ENCODE measurements around the gene ATP8B4. TPM values are rescaled to one million over a fixed set of nuclear protein-coding genes. Genes with fewer than 3 reads are reported as not detected.

Gene ATP8B4
- total and polyA plus RNA-seq, 4 donors: 1.9 to 19.7 (median 12.4) TPM

DNA sequence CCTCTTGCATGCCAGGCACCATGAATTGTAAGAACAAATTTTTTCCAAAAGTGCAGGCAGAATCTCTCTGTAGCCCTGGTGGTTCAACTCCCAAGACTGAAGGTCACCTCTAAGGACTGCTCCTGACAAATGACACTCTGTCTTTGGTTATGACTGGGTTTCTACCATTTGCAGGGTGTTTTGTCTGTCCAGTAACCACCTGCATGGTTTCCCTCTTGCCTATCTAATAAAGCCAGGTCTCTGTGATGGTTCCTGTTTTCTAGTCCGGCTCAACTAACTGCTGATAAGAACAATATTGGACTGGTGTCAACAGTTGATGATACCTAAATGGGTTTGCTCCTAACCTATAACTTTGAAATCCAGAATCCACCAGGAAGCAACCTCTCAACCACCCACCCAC lies 43.7 kb downstream of the ATP8B4 start:
- WGBS: 81% methylated on average over 1 of the region's 1 CpG
- no peaks in the 10 kb centered on the region for H3K4me1 ChIP-seq (ENCODE audit: control insufficient read depth in 4 of 4, insufficient read depth in 4 of 4, low read length in 3 of 4)

DNA sequence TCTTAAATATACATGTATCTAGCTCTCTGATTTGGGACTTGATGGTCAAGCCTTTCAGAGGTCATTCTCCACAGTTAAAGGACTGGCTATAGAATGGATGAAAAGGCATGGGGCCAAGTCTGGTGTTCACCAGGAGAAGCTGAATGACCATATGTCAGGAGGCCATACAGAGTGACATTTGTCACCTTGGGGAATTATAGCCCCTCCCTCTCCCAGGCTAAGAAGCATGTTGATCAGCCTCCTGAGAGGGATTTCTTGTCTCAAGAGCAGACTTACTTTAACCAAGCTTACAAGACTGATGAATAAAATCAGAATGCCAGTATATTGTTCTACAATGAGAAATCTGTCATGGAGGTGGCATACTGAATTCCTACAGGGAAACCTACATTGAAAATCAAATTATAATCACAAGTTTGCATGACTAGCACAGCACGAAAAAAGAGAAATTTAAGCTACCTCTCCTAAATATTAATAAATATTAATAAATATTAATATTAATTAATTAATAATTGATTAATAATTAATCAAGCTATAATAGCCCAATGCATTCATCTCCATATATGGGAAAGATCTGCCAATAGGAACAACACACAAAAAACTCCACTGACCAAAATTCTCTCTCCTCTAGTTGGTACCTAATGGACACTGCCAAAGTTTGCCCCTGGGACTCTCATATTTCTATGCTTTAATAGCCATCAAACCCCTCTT lies 47.3 kb downstream of the ATP8B4 start:
- Histone ChIP-seq H3K27me3 (ENCODE audit: control insufficient read depth in 4 of 4, insufficient read depth in 4 of 4, low read length in 3 of 4) (no peaks in the 10 kb centered on the region), H3K4me3 (ENCODE audit: low read depth in 1 of 3, low read length in 3 of 3) (no peak overlapping the region), H3K36me3 (ENCODE audit: control insufficient read depth in 4 of 4, insufficient read depth in 3 of 4, low read depth in 1 of 4, low read length in 3 of 4) (no peaks in the 10 kb centered on the region), H3K4me1 (ENCODE audit: control insufficient read depth in 4 of 4, insufficient read depth in 4 of 4, low read length in 3 of 4) (no peaks in the 10 kb centered on the region), H3K9ac (ENCODE audit: low read depth in 1 of 2, low read length in 2 of 2) (no peak overlapping the region), H3K9me3 (ENCODE audit: control insufficient read depth in 4 of 4, low read length in 3 of 4) (no peaks in the 10 kb centered on the region), H3K27ac (ENCODE audit: low read depth in 1 of 2, low read length in 2 of 2) (no peak overlapping the region)
- TF ChIP-seq, protein P1, sequence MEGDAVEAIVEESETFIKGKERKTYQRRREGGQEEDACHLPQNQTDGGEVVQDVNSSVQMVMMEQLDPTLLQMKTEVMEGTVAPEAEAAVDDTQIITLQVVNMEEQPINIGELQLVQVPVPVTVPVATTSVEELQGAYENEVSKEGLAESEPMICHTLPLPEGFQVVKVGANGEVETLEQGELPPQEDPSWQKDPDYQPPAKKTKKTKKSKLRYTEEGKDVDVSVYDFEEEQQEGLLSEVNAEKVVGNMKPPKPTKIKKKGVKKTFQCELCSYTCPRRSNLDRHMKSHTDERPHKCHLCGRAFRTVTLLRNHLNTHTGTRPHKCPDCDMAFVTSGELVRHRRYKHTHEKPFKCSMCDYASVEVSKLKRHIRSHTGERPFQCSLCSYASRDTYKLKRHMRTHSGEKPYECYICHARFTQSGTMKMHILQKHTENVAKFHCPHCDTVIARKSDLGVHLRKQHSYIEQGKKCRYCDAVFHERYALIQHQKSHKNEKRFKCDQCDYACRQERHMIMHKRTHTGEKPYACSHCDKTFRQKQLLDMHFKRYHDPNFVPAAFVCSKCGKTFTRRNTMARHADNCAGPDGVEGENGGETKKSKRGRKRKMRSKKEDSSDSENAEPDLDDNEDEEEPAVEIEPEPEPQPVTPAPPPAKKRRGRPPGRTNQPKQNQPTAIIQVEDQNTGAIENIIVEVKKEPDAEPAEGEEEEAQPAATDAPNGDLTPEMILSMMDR (IDR thresholded peaks at IDR 0.05; ENCODE audit: low read depth, low read length, missing input control): no peak
- no peak for TF ChIP-seq SP1 (IDR thresholded peaks at IDR 0.05)
- TF ChIP-seq HNF4A (conservative IDR thresholded peaks at IDR 0.05): no peak
- TF ChIP-seq EGR1 (IDR thresholded peaks at IDR 0.05; ENCODE audit: low read depth in 2 of 2): no peak
- no peak for TF ChIP-seq FOXA2 (IDR thresholded peaks at IDR 0.05)
- no peak for TF ChIP-seq FOXA1 (IDR thresholded peaks at IDR 0.05)
- DNase-seq (ENCODE audit: low spot score): no peak
- WGBS: 93% methylated on average over 1 of the region's 1 CpG

More for the DNA sequence above, 43.7 kb downstream of the ATP8B4 start:
- no peak for TF ChIP-seq EGR1 (IDR thresholded peaks at IDR 0.05; ENCODE audit: low read depth in 2 of 2)
- no peak for TF ChIP-seq GABPA (IDR thresholded peaks at IDR 0.05 in 1 of 2, conservative IDR thresholded peaks at IDR 0.05 in 1 of 2)
- TF ChIP-seq, protein P2, sequence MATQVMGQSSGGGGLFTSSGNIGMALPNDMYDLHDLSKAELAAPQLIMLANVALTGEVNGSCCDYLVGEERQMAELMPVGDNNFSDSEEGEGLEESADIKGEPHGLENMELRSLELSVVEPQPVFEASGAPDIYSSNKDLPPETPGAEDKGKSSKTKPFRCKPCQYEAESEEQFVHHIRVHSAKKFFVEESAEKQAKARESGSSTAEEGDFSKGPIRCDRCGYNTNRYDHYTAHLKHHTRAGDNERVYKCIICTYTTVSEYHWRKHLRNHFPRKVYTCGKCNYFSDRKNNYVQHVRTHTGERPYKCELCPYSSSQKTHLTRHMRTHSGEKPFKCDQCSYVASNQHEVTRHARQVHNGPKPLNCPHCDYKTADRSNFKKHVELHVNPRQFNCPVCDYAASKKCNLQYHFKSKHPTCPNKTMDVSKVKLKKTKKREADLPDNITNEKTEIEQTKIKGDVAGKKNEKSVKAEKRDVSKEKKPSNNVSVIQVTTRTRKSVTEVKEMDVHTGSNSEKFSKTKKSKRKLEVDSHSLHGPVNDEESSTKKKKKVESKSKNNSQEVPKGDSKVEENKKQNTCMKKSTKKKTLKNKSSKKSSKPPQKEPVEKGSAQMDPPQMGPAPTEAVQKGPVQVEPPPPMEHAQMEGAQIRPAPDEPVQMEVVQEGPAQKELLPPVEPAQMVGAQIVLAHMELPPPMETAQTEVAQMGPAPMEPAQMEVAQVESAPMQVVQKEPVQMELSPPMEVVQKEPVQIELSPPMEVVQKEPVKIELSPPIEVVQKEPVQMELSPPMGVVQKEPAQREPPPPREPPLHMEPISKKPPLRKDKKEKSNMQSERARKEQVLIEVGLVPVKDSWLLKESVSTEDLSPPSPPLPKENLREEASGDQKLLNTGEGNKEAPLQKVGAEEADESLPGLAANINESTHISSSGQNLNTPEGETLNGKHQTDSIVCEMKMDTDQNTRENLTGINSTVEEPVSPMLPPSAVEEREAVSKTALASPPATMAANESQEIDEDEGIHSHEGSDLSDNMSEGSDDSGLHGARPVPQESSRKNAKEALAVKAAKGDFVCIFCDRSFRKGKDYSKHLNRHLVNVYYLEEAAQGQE (IDR thresholded peaks at IDR 0.05): no peak
- no peak for TF ChIP-seq JUND (IDR thresholded peaks at IDR 0.05)
- TF ChIP-seq, protein P1 (IDR thresholded peaks at IDR 0.05; ENCODE audit: low read depth, low read length, missing input control): no peak
- TF ChIP-seq RXRA (IDR thresholded peaks at IDR 0.05): no peak
- TF ChIP-seq, protein P3, sequence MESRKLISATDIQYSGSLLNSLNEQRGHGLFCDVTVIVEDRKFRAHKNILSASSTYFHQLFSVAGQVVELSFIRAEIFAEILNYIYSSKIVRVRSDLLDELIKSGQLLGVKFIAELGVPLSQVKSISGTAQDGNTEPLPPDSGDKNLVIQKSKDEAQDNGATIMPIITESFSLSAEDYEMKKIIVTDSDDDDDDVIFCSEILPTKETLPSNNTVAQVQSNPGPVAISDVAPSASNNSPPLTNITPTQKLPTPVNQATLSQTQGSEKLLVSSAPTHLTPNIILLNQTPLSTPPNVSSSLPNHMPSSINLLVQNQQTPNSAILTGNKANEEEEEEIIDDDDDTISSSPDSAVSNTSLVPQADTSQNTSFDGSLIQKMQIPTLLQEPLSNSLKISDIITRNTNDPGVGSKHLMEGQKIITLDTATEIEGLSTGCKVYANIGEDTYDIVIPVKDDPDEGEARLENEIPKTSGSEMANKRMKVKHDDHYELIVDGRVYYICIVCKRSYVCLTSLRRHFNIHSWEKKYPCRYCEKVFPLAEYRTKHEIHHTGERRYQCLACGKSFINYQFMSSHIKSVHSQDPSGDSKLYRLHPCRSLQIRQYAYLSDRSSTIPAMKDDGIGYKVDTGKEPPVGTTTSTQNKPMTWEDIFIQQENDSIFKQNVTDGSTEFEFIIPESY (IDR thresholded peaks at IDR 0.05): no peak
- TF ChIP-seq, protein P4, sequence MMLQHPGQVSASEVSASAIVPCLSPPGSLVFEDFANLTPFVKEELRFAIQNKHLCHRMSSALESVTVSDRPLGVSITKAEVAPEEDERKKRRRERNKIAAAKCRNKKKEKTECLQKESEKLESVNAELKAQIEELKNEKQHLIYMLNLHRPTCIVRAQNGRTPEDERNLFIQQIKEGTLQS (IDR thresholded peaks at IDR 0.05): no peak
- no peak for TF ChIP-seq FOXA1 (IDR thresholded peaks at IDR 0.05)
- H3K27ac ChIP-seq (ENCODE audit: low read depth in 1 of 2, low read length in 2 of 2): no peak overlapping the region
- H3K27me3 ChIP-seq (ENCODE audit: control insufficient read depth in 4 of 4, insufficient read depth in 4 of 4, low read length in 3 of 4): no peaks in the 10 kb centered on the region
- no peak overlapping the region for H3K4me3 ChIP-seq (ENCODE audit: low read depth in 1 of 3, low read length in 3 of 3)
- H3K9ac ChIP-seq (ENCODE audit: low read depth in 1 of 2, low read length in 2 of 2): no peak overlapping the region
- DNase-seq (ENCODE audit: low spot score): no peak
- H3K36me3 ChIP-seq (ENCODE audit: control insufficient read depth in 4 of 4, insufficient read depth in 3 of 4, low read depth in 1 of 4, low read length in 3 of 4): no peaks in the 10 kb centered on the region
- no peaks in the 10 kb centered on the region for H3K9me3 ChIP-seq (ENCODE audit: control insufficient read depth in 4 of 4, low read length in 3 of 4)

Data from liver (tissue), 9 donors.